OCI-LY1 (cell line): ENCODE measurements around the gene NPHP3.

Experiments
- EZH2 ChIP-seq: fragments of 200-600 bp; sonication (generic), shearing (Covaris generic); IDR thresholded peaks from 2 replicates; pipeline ENCODE4 v1.8.0; 2017; ENCODE audit warnings: borderline replicate concordance, mixed run types, mild to moderate bottlenecking, antibody characterized with exemption, low read length, moderate library complexity, mixed read lengths
- TF ChIP-seq, protein P1 (sequence below): fragments of 200-600 bp; sonication (generic), shearing (Covaris generic); IDR thresholded peaks from 2 replicates; pipeline ENCODE4 v1.5.1; 2017; ENCODE audit warnings: mild to moderate bottlenecking, antibody characterized with exemption, low read length, moderate library complexity, mixed read lengths

DNA sequence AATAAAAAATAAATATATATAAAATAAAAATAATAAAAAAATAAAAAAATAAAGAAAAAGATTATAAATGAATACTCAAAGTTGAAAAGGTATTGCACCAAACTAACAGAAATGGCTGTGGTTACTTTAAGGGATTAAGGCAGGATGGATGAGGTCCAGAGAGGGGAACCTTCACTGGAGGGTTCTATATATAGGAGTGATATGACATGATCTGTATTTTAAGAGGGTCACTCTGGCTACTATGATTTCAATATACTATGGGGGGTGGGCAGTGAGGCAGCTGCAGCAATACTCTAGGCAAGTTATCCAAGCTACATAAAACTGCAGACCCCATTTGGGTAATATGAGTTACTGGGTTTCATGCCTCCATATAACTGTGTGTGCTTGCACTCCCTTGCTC, 87.2 kb downstream of the NPHP3 start:
- TF ChIP-seq, protein P1, sequence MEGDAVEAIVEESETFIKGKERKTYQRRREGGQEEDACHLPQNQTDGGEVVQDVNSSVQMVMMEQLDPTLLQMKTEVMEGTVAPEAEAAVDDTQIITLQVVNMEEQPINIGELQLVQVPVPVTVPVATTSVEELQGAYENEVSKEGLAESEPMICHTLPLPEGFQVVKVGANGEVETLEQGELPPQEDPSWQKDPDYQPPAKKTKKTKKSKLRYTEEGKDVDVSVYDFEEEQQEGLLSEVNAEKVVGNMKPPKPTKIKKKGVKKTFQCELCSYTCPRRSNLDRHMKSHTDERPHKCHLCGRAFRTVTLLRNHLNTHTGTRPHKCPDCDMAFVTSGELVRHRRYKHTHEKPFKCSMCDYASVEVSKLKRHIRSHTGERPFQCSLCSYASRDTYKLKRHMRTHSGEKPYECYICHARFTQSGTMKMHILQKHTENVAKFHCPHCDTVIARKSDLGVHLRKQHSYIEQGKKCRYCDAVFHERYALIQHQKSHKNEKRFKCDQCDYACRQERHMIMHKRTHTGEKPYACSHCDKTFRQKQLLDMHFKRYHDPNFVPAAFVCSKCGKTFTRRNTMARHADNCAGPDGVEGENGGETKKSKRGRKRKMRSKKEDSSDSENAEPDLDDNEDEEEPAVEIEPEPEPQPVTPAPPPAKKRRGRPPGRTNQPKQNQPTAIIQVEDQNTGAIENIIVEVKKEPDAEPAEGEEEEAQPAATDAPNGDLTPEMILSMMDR = no peak
- TF ChIP-seq EZH2 = no peak
